ENCODE data around the gene NFKBIE. TPM values are rescaled to one million over a fixed set of nuclear protein-coding genes. Genes with fewer than 3 reads are reported as not detected.
A peak's percentile ranks its signal among the peaks of the same experiment; 100 is the strongest.

NFKBIE gene
- total and polyA plus RNA-seq, 8 donors, result 0.89 to 23.5 (median 10.3) TPM; not detected in 2

DNA sequence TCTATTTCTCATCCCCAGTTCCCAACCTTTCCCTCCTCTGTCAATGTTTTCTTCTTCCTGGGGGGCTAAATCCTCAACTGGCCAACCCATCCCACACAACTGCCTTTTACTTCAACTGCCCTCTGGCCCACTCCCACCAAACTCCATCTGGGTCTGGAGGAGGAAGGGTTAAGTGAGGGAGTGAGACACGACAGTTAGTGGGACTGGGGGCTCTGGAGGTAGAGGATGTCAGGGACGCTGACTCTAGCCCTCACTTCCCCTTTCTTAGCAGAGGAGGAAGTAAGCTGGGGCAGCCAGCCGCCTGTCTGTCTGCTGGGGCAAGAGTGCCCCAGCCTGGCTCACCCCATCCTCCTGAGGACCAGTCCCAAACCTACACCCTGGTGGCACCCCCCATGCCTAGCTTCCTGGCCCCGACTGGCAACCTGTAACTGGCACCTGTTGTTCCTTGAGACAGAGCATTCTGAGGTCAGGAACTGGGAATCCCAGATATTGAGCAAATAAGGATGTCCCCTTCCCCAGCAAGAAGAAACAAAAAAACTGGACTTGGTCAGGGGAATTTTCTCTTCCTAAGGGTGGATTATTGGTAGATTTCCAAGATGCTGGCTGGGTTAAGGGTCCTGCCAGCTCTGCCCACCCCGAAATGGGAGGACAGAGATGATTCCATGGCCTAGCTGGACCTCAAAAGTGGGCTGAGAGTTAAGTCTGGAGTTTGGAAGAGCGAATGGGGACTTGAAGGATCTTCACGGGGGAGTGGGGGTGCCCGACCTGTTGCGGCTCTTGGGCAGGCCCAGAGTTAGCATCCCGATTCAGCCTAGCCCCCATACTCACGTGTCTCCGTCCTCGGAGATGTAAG is 971 bp downstream of the NFKBIE start:
- Histone ChIP-seq H3K9me3 (no peaks in the 10 kb centered on the region), H3K27me3 (peaks cover 0 to 16% (median 11%) of the 10 kb centered on the region in 3 donors), H3K36me3 (peaks cover 10 to 27% (median 16%) of the 10 kb centered on the region in 4 donors), H3K27ac (peak overlapping the region; percentile 73 to 90 (median 87)), H3K4me1 (peaks cover 35 to 40% (median 36%) of the 10 kb centered on the region in 4 donors), H3K4me3 (peak overlapping the region; percentile 63 to 87 (median 76))
- 2 to 9% (median 5%) methylated on average over 13 of the region's 13 CpGs for WGBS, 5 donors
- peak; percentile 56 to 59 for DNase-seq
- no peak for TF ChIP-seq EP300 (IDR thresholded peaks at IDR 0.05)
- TF ChIP-seq, protein P1, sequence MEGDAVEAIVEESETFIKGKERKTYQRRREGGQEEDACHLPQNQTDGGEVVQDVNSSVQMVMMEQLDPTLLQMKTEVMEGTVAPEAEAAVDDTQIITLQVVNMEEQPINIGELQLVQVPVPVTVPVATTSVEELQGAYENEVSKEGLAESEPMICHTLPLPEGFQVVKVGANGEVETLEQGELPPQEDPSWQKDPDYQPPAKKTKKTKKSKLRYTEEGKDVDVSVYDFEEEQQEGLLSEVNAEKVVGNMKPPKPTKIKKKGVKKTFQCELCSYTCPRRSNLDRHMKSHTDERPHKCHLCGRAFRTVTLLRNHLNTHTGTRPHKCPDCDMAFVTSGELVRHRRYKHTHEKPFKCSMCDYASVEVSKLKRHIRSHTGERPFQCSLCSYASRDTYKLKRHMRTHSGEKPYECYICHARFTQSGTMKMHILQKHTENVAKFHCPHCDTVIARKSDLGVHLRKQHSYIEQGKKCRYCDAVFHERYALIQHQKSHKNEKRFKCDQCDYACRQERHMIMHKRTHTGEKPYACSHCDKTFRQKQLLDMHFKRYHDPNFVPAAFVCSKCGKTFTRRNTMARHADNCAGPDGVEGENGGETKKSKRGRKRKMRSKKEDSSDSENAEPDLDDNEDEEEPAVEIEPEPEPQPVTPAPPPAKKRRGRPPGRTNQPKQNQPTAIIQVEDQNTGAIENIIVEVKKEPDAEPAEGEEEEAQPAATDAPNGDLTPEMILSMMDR (IDR thresholded peaks at IDR 0.05), result no peak
- TF ChIP-seq POLR2A (IDR thresholded peaks at IDR 0.05), result no peak
- no peak for TF ChIP-seq POLR2AphosphoS5 (IDR thresholded peaks at IDR 0.05)
- intact Hi-C loops (cut with DNase I; ENCODE audit: low total_unique reads), result no loop called here

DNA sequence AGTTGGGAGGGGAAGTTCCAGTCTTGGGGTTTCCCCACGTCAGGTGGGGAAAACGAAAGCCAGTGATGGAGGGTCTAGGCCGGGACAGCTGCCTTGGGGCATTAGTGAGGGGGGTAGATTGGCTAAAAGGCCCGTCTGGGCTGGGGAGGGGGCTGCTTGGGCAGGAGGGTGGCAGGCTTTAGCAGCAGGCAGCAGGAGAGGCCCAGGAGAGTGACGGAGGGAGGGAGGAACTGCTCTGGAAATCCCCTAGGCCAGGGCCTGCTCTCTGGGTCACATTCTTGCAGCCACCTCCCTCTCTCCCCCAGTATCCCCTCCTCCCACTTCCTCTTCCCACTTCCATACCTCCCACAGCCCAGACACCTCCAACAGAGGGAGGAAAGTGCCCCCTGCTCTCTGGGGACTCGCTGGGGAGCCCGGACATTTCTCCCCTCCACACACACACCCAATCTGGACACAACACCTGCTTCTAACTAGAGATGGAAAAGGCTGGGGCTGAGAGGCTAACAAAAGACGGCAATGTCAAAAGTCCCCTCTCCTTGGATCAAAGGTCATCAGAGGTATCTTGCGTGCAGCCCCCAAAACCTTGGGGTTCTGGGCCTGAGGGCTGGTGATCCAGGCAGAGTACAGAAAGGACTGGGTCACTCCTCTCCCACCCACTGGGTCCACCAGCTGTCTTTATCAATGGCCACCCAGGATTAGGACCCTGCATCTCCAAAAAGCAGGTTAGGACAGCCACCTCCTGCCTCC is 1.8 kb downstream of the NFKBIE start:
- Histone ChIP-seq H3K9me3 (no peaks in the 10 kb centered on the region), H3K36me3 (peaks cover 13 to 36% (median 24%) of the 10 kb centered on the region in 4 donors), H3K4me3 (peak overlapping the region; percentile 63 to 87 (median 76)), H3K27ac (peak overlapping the region in 4 of 5 donors; percentile 80 to 90 (median 88)), H3K4me1 (peaks cover 35 to 40% (median 36%) of the 10 kb centered on the region in 4 donors), H3K27me3 (peaks cover 0 to 7% (median 5%) of the 10 kb centered on the region in 3 donors)
- TF ChIP-seq EP300 (IDR thresholded peaks at IDR 0.05) (no peak), POLR2A (IDR thresholded peaks at IDR 0.05) (no peak), POLR2AphosphoS5 (IDR thresholded peaks at IDR 0.05) (no peak)
- TF ChIP-seq, protein P1 (IDR thresholded peaks at IDR 0.05), result no peak
- 21 to 37% (median 25%) methylated on average over 9 of the region's 9 CpGs for WGBS, 5 donors
- peak in 1 of 2 donors; percentile 77 for DNase-seq
- intact Hi-C loops (cut with DNase I; ENCODE audit: low total_unique reads), result no loop called here

DNA sequence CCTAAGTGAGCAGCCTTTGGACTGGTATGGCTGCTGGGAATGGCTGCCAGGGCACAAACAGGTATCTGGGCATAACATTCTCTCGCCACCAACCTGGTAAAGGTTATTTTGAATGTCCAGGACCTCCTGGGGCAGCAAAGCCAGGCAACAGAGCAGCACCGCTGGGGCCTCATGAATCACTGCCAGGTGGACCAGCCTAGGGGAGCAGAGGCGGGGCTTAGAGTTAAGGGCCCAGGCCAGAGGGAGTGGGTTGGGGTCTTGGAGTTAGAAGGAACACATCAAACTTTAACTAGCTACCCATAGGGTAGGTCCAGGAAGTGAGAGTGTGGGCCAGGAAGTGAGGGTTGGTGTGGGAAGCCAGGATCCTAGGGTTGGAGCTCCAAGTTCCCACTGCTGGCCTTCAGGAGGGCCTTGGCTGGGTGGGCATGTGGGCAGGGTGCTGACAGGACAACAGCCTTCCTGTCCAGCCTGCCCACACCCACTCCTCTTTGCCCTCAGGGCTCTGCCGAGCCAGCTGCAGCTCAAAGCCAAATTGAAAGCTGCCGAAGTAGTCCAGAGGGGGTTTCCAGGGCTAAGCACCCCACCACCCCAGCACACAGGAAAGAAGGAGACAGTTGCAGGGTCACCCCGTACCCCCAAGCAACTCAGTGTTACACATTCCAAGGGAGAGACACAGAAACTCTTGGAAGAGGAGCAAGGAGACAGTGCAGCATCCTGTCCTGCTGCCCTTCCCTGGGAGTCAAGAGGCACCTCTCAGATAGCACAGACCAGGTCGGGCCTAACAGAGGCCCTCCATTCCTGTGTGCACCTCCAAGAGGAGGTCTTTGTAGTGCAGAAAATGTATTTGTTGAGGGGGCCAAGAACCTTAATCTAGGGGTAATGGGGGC is 2.6 kb downstream of the NFKBIE start:
- Histone ChIP-seq H3K27ac (peak overlapping the region in 4 of 5 donors; percentile 80 to 90 (median 88)), H3K4me3 (peak overlapping the region; percentile 63 to 87 (median 76)), H3K4me1 (peaks cover 40 to 46% (median 41%) of the 10 kb centered on the region in 4 donors), H3K27me3 (no peaks in the 10 kb centered on the region), H3K9me3 (no peaks in the 10 kb centered on the region), H3K36me3 (peaks cover 17 to 39% (median 26%) of the 10 kb centered on the region in 4 donors)
- WGBS, 5 donors, result 53 to 66% (median 54%) methylated on average over 6 to 7 of the region's 7 CpGs
- DNase-seq, result no peak
- TF ChIP-seq EP300 (IDR thresholded peaks at IDR 0.05) (no peak), POLR2A (IDR thresholded peaks at IDR 0.05) (no peak), POLR2AphosphoS5 (IDR thresholded peaks at IDR 0.05) (no peak)
- TF ChIP-seq, protein P1 (IDR thresholded peaks at IDR 0.05), result no peak
- intact Hi-C loops (cut with DNase I; ENCODE audit: low total_unique reads), result no loop called here
